Neural cell (in vitro differentiated cells): ENCODE data around the gene PLEKHA5. TPM values are rescaled to one million over a fixed set of nuclear protein-coding genes. Genes with fewer than 3 reads are reported as not detected.

Experiments used
- H2AFZ ChIP-seq: fragments of 200-600, 300-800 bp; sonication (generic), shearing (Covaris generic); 2 replicates; pipeline ENCODE4 v1.6.0; 2014; ENCODE audit warnings: low read depth, mild to moderate bottlenecking, antibody characterized with exemption, low read length, moderate library complexity
- H3F3A ChIP-seq: fragments of 200-600 bp; shearing (Covaris generic); 2 replicates; pipeline ENCODE4 v1.6.1; 2016; ENCODE audit warnings: mild to moderate bottlenecking, moderate library complexity, mixed read lengths, antibody characterized with exemption, low read length; ENCODE audit not compliant: insufficient read depth, poor library complexity, severe bottlenecking
- H3K27ac ChIP-seq: fragments of 200-600, 300-800 bp; sonication (generic), shearing (Covaris generic); 2 replicates; pipeline ENCODE4 v1.5.1; 2014; ENCODE audit warnings: mild to moderate bottlenecking, low read length, moderate library complexity
- H3K27me3 ChIP-seq: fragments of 300-800, 200-600 bp; sonication (generic), shearing (Covaris generic); 2 replicates; pipeline ENCODE4 v1.6.0; 2014; ENCODE audit warnings: mild to moderate bottlenecking, low read depth, low read length, moderate library complexity; ENCODE audit not compliant: insufficient read depth
- H3K36me3 ChIP-seq: fragments of 300-800, 200-600 bp; sonication (generic), shearing (Covaris generic); 2 replicates; pipeline ENCODE4 v1.5.1; 2014; ENCODE audit warnings: mild to moderate bottlenecking, antibody characterized with exemption, low read length, moderate library complexity; ENCODE audit not compliant: insufficient read depth
- H3K4me2 ChIP-seq: fragments of 300-800, 200-600 bp; sonication (generic), shearing (Covaris generic); 2 replicates; pipeline ENCODE4 v1.6.0; 2014; ENCODE audit warnings: mild to moderate bottlenecking, low read length
- H3K4me3 ChIP-seq: fragments of 300-800, 200-600 bp; sonication (generic), shearing (Covaris generic); 2 replicates; pipeline ENCODE4 v1.5.1; 2014; ENCODE audit warnings: mild to moderate bottlenecking, low read length, moderate library complexity
- H3K79me2 ChIP-seq: fragments of 200-600 bp; shearing (Covaris generic); replicated peaks from 2 replicates; pipeline ENCODE4 v1.6.0; 2014; ENCODE audit warnings: mild to moderate bottlenecking, low read length, moderate library complexity; ENCODE audit not compliant: insufficient read depth
- H3K9ac ChIP-seq: fragments of 300-800, 200-600 bp; sonication (generic), shearing (Covaris generic); 2 replicates; pipeline ENCODE4 v1.6.1; 2016; ENCODE audit warnings: mild to moderate bottlenecking, low read length, mixed read lengths
- H3K9me2 ChIP-seq: fragments of 200-600 bp; shearing (Covaris generic); 2 replicates; pipeline ENCODE4 v1.6.1; 2016; ENCODE audit warnings: mild to moderate bottlenecking, low read length, mixed read lengths; ENCODE audit not compliant: insufficient read depth
- H3K9me3 ChIP-seq: fragments of 200-600, 300-800 bp; sonication (generic), shearing (Covaris generic); 2 replicates; pipeline ENCODE4 v1.6.1; 2016; ENCODE audit warnings: mild to moderate bottlenecking, mixed run types, low read length, moderate library complexity, mixed read lengths
- H4K20me1 ChIP-seq: fragments of 200-600 bp; shearing (Covaris generic); 2 replicates; pipeline ENCODE4 v1.6.1; 2016; ENCODE audit warnings: mild to moderate bottlenecking, mixed run types; ENCODE audit not compliant: insufficient read depth
- CTCF ChIP-seq: fragments of 450-650 bp; IDR thresholded peaks from 2 replicates; pipeline ENCODE4 v1.5.1; 2014; ENCODE audit warnings: antibody characterized with exemption, mild to moderate bottlenecking, moderate library complexity; ENCODE audit not compliant: poor library complexity, severe bottlenecking
- EP300 ChIP-seq: fragments of 450-650 bp; conservative IDR thresholded peaks from 2 replicates; pipeline ENCODE4 v1.6.1; 2014; ENCODE audit warnings: antibody characterized with exemption, mild to moderate bottlenecking, moderate library complexity; ENCODE audit not compliant: poor library complexity, severe bottlenecking
- EZH2 ChIP-seq: fragments of 200-600, 300-800 bp; shearing (Covaris generic), sonication (generic); IDR thresholded peaks from 2 replicates; pipeline ENCODE4 v1.6.1; 2014; ENCODE audit warnings: antibody characterized with exemption, low read length, borderline replicate concordance, mild to moderate bottlenecking; ENCODE audit not compliant: insufficient read depth, poor library complexity, severe bottlenecking
- MXI1 ChIP-seq: fragments of 450-650 bp; conservative IDR thresholded peaks from 2 replicates; pipeline ENCODE4 v1.6.1; 2014; ENCODE audit warnings: antibody characterized with exemption, mild to moderate bottlenecking; ENCODE audit not compliant: poor library complexity, severe bottlenecking
- POLR2AphosphoS5 ChIP-seq: IDR thresholded peaks from 2 replicates; pipeline ENCODE4 v1.6.1; 2012
- RAD21 ChIP-seq: fragments of 450-650 bp; conservative IDR thresholded peaks from 2 replicates; pipeline ENCODE4 v1.6.1; 2014; ENCODE audit warnings: antibody characterized with exemption, mild to moderate bottlenecking, moderate library complexity
- REST ChIP-seq: IDR thresholded peaks from 2 replicates; pipeline ENCODE4 v1.6.1; 2012; ENCODE audit warnings: borderline replicate concordance
- SMC3 ChIP-seq: fragments of 450-650 bp; conservative IDR thresholded peaks from 2 replicates; pipeline ENCODE4 v1.6.1; 2014; ENCODE audit warnings: antibody characterized with exemption, mild to moderate bottlenecking, moderate library complexity; ENCODE audit not compliant: poor library complexity
- TAF1 ChIP-seq: IDR thresholded peaks from 2 replicates; pipeline ENCODE4 v1.6.1; 2012; ENCODE audit warnings: low read depth
- polyA plus RNA-seq: library from polyadenylated mRNA; depleted of rRNA; stranded (reverse); fragments of >200 nt; gene quantifications from 2 replicates; pipeline ENCODE4 v1.2.3, GENCODE V29; 2014

Gene PLEKHA5
- polyA plus RNA-seq, 1 donor from 2014 or later: 130 TPM

GRCh38 chr12:19382111-19382526, 252.6 kb downstream of the PLEKHA5 start:
- Histone ChIP-seq H3K36me3 (no peaks in the 10 kb centered on the region), H2AFZ (no peak overlapping the region), H3K79me2 (no peaks in the 10 kb centered on the region), H3K9me3 (no peaks in the 10 kb centered on the region), H3K27ac (no peak overlapping the region), H3K4me2 (no peak overlapping the region), H3F3A (no peaks in the 10 kb centered on the region), H3K9ac (no peak overlapping the region), H3K27me3 (no peaks in the 10 kb centered on the region), H3K4me3 (no peak overlapping the region), H4K20me1 (no peaks in the 10 kb centered on the region), H3K9me2 (no peaks in the 10 kb centered on the region)
- TF ChIP-seq MXI1 (no peak), REST (no peak), CTCF (no peak)

GRCh38 chr12:19382563-19382962, 253.0 kb downstream of the PLEKHA5 start:
- Histone ChIP-seq H3K79me2 (no peaks in the 10 kb centered on the region), H3K36me3 (no peaks in the 10 kb centered on the region), H3F3A (no peaks in the 10 kb centered on the region), H3K4me3 (no peak overlapping the region), H2AFZ (no peak overlapping the region), H3K9me3 (no peaks in the 10 kb centered on the region), H3K27ac (no peak overlapping the region), H4K20me1 (no peaks in the 10 kb centered on the region), H3K4me2 (no peak overlapping the region), H3K9me2 (no peaks in the 10 kb centered on the region), H3K27me3 (no peaks in the 10 kb centered on the region), H3K9ac (no peak overlapping the region)
- TF ChIP-seq POLR2AphosphoS5 (peak; percentile 11), TAF1 (no peak)

- TF ChIP-seq TAF1 (no peak), SMC3 (no peak), CTCF (no peak), EP300 (no peak), MXI1 (no peak), RAD21 (no peak), POLR2AphosphoS5 (no peak), REST (no peak), EZH2 (no peak)
- H3K9me2 ChIP-seq: no peaks in the 10 kb centered on the region
- H4K20me1 ChIP-seq: no peaks in the 10 kb centered on the region
- no peak overlapping the region for H3K4me2 ChIP-seq
- no peaks in the 10 kb centered on the region for H3K36me3 ChIP-seq
- H3K9me3 ChIP-seq: no peaks in the 10 kb centered on the region
- H3K27me3 ChIP-seq: no peaks in the 10 kb centered on the region
- H3K4me3 ChIP-seq: no peak overlapping the region
- no peak overlapping the region for H3K27ac ChIP-seq
- H3K9ac ChIP-seq: no peak overlapping the region
- H3F3A ChIP-seq: no peaks in the 10 kb centered on the region
- H2AFZ ChIP-seq: no peak overlapping the region
- H3K79me2 ChIP-seq: no peaks in the 10 kb centered on the region
These were observed 257.6 kb downstream of the PLEKHA5 start for GRCh38 chr12:19387161-19387560.
